Measurements from ENCODE around the gene RUBCNL. TPM values are rescaled to one million over a fixed set of nuclear protein-coding genes. Genes with fewer than 3 reads are reported as not detected.

The RUBCNL gene
- total RNA-seq, 1 donor from 2014 or later: 1.1 TPM

- H3K27ac Mint-ChIP-seq: no peak overlapping the region
These were observed 73.4 kb downstream of the RUBCNL start for GRCh38 chr13:46313432-46314257.

GRCh38 chr13:46313024-46313423 is 74.0 kb downstream of the RUBCNL start:
- H3K27ac Mint-ChIP-seq: no peak overlapping the region
- H3K9me3 Mint-ChIP-seq: peaks cover 4% of the 10 kb centered on the region

More at GRCh38 chr13:46313432-46314257, 73.4 kb downstream of the RUBCNL start:
- DNase-seq (ENCODE audit: extremely low spot score, unreplicated experiment): no peak
- Mint-ChIP-seq H3K9me3 (peaks cover 4% of the 10 kb centered on the region), H3K27me3 (no peaks in the 10 kb centered on the region), H3K4me3 (no peak overlapping the region), H3K4me1 (ENCODE audit: unreplicated experiment) (no peaks in the 10 kb centered on the region), H3K36me3 (no peaks in the 10 kb centered on the region)
- no peak for TF ChIP-seq CTCF (conservative IDR thresholded peaks at IDR 0.05)

GRCh38 chr13:46311217-46311616 is 75.8 kb downstream of the RUBCNL start:
- Mint-ChIP-seq H3K4me1 (ENCODE audit: unreplicated experiment) (no peaks in the 10 kb centered on the region), H3K4me3 (no peak overlapping the region), H3K27me3 (no peaks in the 10 kb centered on the region), H3K9me3 (peaks cover 4% of the 10 kb centered on the region), H3K36me3 (no peaks in the 10 kb centered on the region), H3K27ac (no peak overlapping the region)
- DNase-seq (ENCODE audit: extremely low spot score, unreplicated experiment): no peak
- TF ChIP-seq CTCF (conservative IDR thresholded peaks at IDR 0.05): no peak

More at GRCh38 chr13:46313024-46313423, 74.0 kb downstream of the RUBCNL start:
- H3K27me3 Mint-ChIP-seq: no peaks in the 10 kb centered on the region
- no peaks in the 10 kb centered on the region for H3K36me3 Mint-ChIP-seq
- DNase-seq (ENCODE audit: extremely low spot score, unreplicated experiment): no peak
- H3K4me3 Mint-ChIP-seq: no peak overlapping the region
- no peak for TF ChIP-seq CTCF (conservative IDR thresholded peaks at IDR 0.05)
- H3K4me1 Mint-ChIP-seq (ENCODE audit: unreplicated experiment): no peaks in the 10 kb centered on the region

GRCh38 chr13:46310066-46310465 is 77.0 kb downstream of the RUBCNL start:
- Mint-ChIP-seq H3K27ac (no peak overlapping the region), H3K9me3 (peaks cover 4% of the 10 kb centered on the region), H3K27me3 (no peaks in the 10 kb centered on the region), H3K4me1 (ENCODE audit: unreplicated experiment) (no peaks in the 10 kb centered on the region), H3K4me3 (no peak overlapping the region), H3K36me3 (no peaks in the 10 kb centered on the region)
- DNase-seq (ENCODE audit: extremely low spot score, unreplicated experiment): no peak
- no peak for TF ChIP-seq CTCF (conservative IDR thresholded peaks at IDR 0.05)

GRCh38 chr13:46307554-46307953 is 79.5 kb downstream of the RUBCNL start:
- Mint-ChIP-seq H3K27ac (no peak overlapping the region), H3K4me1 (ENCODE audit: unreplicated experiment) (no peaks in the 10 kb centered on the region), H3K36me3 (no peaks in the 10 kb centered on the region), H3K9me3 (peaks cover 4% of the 10 kb centered on the region), H3K4me3 (no peak overlapping the region), H3K27me3 (no peaks in the 10 kb centered on the region)
- no peak for TF ChIP-seq CTCF (conservative IDR thresholded peaks at IDR 0.05)
- DNase-seq (ENCODE audit: extremely low spot score, unreplicated experiment): no peak

All from type B pancreatic cell (in vitro differentiated cells).